Measurements from ENCODE around the gene CMSS1.

DNA sequence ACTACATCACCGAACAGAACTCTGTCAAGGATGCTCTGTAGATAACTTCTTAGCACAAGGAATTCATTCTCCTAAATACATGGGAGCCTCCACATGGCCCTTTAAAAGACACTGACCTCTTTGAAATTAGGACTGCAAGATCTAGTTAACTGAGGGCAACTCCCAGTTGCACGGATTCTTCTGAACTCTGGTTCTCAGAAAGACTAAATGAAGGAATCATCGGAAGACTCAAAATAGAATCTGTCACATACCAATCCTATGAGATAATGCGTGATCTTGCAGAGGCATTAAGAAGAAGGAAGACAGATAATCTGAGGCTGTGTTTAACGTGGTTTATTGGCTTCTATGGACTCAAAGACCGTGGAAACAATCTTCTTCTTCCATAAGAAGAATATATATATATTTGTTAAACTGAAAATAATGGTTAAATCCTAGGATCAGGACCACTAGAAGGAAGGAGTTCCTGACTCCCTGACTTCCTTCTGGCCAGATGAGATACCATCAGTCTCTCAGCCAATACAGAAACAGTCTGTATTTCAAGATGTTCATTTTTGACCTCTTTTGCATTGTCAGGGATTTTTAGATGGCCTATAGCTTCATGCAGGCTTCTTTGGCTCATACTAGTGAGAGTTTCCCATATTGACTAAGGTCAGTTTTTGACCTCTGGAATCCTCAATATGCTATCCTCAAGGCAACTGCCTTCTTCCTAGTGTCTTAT is 409.2 kb downstream of the CMSS1 start:
- TF ChIP-seq, protein P1, sequence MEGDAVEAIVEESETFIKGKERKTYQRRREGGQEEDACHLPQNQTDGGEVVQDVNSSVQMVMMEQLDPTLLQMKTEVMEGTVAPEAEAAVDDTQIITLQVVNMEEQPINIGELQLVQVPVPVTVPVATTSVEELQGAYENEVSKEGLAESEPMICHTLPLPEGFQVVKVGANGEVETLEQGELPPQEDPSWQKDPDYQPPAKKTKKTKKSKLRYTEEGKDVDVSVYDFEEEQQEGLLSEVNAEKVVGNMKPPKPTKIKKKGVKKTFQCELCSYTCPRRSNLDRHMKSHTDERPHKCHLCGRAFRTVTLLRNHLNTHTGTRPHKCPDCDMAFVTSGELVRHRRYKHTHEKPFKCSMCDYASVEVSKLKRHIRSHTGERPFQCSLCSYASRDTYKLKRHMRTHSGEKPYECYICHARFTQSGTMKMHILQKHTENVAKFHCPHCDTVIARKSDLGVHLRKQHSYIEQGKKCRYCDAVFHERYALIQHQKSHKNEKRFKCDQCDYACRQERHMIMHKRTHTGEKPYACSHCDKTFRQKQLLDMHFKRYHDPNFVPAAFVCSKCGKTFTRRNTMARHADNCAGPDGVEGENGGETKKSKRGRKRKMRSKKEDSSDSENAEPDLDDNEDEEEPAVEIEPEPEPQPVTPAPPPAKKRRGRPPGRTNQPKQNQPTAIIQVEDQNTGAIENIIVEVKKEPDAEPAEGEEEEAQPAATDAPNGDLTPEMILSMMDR (IDR thresholded peaks at IDR 0.05) = no peak
- TF ChIP-seq POLR2A (IDR thresholded peaks at IDR 0.05) = no peak

Measured in Peyer's patch (tissue), 4 donors.